OCI-LY1 (cell line): ENCODE measurements around the gene ACTN4.

Experiments
- H2AFZ ChIP-seq: fragments of 200-600 bp; sonication (generic), shearing (Covaris generic); 2 replicates; pipeline ENCODE4 v1.6.0; 2014; ENCODE audit warnings: antibody characterized with exemption, mild to moderate bottlenecking, low read length
- H3F3A ChIP-seq: fragments of 200-600 bp; sonication (generic), shearing (Covaris generic); 2 replicates; pipeline ENCODE4 v1.6.0; 2014; ENCODE audit warnings: mild to moderate bottlenecking, antibody characterized with exemption, low read length, moderate library complexity; ENCODE audit not compliant: insufficient read depth
- H3K27ac ChIP-seq: fragments of 200-600 bp; sonication (generic); 2 replicates; pipeline ENCODE4 v1.5.1; 2014; ENCODE audit warnings: low read length, mixed run types, mild to moderate bottlenecking, low read depth; ENCODE audit not compliant: poor library complexity, severe bottlenecking
- H3K27me3 ChIP-seq: fragments of 200-600 bp; sonication (generic); 2 replicates; pipeline ENCODE4 v1.6.0; 2014; ENCODE audit warnings: antibody characterized with exemption, mild to moderate bottlenecking, low read length, moderate library complexity; ENCODE audit not compliant: insufficient read depth
- H3K36me3 ChIP-seq: fragments of 200-600 bp; sonication (generic); 2 replicates; pipeline ENCODE4 v1.6.1; 2014; ENCODE audit warnings: mild to moderate bottlenecking, antibody characterized with exemption, low read length, moderate library complexity, mixed read lengths; ENCODE audit not compliant: insufficient read depth
- H3K4me1 ChIP-seq: fragments of 200-600 bp; sonication (generic); 2 replicates; pipeline ENCODE4 v1.5.1; 2014; ENCODE audit warnings: mild to moderate bottlenecking, low read length, moderate library complexity; ENCODE audit not compliant: insufficient read depth, severe bottlenecking
- H3K4me2 ChIP-seq: fragments of 200-600 bp; sonication (generic), shearing (Covaris generic); 2 replicates; pipeline ENCODE4 v1.6.1; 2014; ENCODE audit warnings: low read length
- H3K4me3 ChIP-seq: fragments of 200-600 bp; sonication (generic); 2 replicates; pipeline ENCODE4 v1.5.1; 2014; ENCODE audit warnings: low read length, low read depth, mild to moderate bottlenecking, mixed read lengths; ENCODE audit not compliant: poor library complexity, severe bottlenecking
- H3K79me2 ChIP-seq: fragments of 200-600 bp; shearing (Covaris generic); 2 replicates; pipeline ENCODE4 v1.6.1; 2016; ENCODE audit warnings: mixed run types, low read length, mixed read lengths; ENCODE audit not compliant: insufficient read depth
- H3K9ac ChIP-seq: fragments of 200-600 bp; sonication (generic), shearing (Covaris generic); 2 replicates; pipeline ENCODE4 v1.6.1; 2014; ENCODE audit warnings: mild to moderate bottlenecking, low read length, mixed read lengths
- H3K9me2 ChIP-seq: fragments of 200-600 bp; sonication (generic), shearing (Covaris generic); 2 replicates; pipeline ENCODE4 v1.6.1; 2014; ENCODE audit warnings: low read depth, mild to moderate bottlenecking, low read length, mixed read lengths
- H3K9me3 ChIP-seq: fragments of 200-600 bp; shearing (Covaris generic); 2 replicates; pipeline ENCODE4 v1.6.1; 2014; ENCODE audit warnings: low read length, mixed read lengths
- H4K20me1 ChIP-seq: fragments of 200-600 bp; sonication (generic), shearing (Covaris generic); 2 replicates; pipeline ENCODE4 v1.6.0; 2016; ENCODE audit warnings: mild to moderate bottlenecking, low read length; ENCODE audit not compliant: insufficient read depth
- EZH2 ChIP-seq: fragments of 200-600 bp; sonication (generic), shearing (Covaris generic); IDR thresholded peaks from 2 replicates; pipeline ENCODE4 v1.8.0; 2017; ENCODE audit warnings: borderline replicate concordance, mixed run types, mild to moderate bottlenecking, antibody characterized with exemption, low read length, moderate library complexity, mixed read lengths
- TF ChIP-seq, protein P1 (sequence below): fragments of 200-600 bp; sonication (generic), shearing (Covaris generic); IDR thresholded peaks from 2 replicates; pipeline ENCODE4 v1.5.1; 2017; ENCODE audit warnings: mild to moderate bottlenecking, antibody characterized with exemption, low read length, moderate library complexity, mixed read lengths

The ACTN4 gene

DNA sequence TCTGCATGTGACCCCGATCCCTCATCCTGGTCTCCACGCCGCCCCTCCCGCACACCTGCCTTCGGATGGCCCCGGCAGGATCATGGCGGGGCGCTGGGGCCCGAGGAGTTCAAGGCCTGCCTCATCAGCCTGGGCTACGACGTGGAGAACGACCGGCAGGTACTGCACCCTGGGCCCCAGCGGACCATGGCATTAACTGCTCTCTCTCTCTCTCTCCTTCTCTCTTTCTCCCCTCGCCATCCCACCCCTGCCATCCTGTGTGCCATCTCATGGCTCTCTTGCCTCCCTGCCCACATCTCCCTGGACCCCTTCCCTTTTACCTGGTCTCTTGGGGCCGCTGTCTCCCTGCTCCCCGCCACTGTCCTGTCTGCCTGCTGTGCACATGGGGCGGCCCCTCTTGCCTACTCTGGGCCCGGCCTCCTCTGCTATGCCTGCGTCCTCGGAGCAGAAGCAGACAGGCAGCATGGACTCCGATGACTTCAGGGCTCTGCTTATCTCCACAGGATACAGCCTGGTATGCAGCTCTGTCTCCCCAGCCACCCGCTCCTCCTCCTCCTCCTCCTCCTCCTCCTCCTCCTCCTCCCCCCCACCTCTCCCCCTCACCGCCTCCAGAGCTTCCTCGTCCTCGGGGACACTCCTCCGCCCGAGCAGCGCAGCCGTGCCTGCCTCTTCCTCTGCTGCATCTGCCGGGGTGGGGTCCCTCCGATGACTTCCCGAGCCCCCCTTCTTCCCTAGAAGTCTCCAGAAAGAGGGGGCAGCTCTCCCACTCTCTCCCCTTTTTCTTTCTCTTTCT, 80.6 kb downstream of the ACTN4 start:
- Histone ChIP-seq H3K36me3 (peaks cover 69% of the 10 kb centered on the region), H3K9me3 (no peaks in the 10 kb centered on the region), H3K27me3 (no peaks in the 10 kb centered on the region), H2AFZ (no peak overlapping the region), H3K9me2 (no peaks in the 10 kb centered on the region), H3K9ac (no peak overlapping the region), H3K79me2 (no peaks in the 10 kb centered on the region), H3K4me3 (no peak overlapping the region), H3K4me1 (no peaks in the 10 kb centered on the region), H4K20me1 (no peaks in the 10 kb centered on the region), H3K4me2 (no peak overlapping the region), H3F3A (no peaks in the 10 kb centered on the region), H3K27ac (no peak overlapping the region)
- TF ChIP-seq, protein P1, sequence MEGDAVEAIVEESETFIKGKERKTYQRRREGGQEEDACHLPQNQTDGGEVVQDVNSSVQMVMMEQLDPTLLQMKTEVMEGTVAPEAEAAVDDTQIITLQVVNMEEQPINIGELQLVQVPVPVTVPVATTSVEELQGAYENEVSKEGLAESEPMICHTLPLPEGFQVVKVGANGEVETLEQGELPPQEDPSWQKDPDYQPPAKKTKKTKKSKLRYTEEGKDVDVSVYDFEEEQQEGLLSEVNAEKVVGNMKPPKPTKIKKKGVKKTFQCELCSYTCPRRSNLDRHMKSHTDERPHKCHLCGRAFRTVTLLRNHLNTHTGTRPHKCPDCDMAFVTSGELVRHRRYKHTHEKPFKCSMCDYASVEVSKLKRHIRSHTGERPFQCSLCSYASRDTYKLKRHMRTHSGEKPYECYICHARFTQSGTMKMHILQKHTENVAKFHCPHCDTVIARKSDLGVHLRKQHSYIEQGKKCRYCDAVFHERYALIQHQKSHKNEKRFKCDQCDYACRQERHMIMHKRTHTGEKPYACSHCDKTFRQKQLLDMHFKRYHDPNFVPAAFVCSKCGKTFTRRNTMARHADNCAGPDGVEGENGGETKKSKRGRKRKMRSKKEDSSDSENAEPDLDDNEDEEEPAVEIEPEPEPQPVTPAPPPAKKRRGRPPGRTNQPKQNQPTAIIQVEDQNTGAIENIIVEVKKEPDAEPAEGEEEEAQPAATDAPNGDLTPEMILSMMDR: no peak

DNA sequence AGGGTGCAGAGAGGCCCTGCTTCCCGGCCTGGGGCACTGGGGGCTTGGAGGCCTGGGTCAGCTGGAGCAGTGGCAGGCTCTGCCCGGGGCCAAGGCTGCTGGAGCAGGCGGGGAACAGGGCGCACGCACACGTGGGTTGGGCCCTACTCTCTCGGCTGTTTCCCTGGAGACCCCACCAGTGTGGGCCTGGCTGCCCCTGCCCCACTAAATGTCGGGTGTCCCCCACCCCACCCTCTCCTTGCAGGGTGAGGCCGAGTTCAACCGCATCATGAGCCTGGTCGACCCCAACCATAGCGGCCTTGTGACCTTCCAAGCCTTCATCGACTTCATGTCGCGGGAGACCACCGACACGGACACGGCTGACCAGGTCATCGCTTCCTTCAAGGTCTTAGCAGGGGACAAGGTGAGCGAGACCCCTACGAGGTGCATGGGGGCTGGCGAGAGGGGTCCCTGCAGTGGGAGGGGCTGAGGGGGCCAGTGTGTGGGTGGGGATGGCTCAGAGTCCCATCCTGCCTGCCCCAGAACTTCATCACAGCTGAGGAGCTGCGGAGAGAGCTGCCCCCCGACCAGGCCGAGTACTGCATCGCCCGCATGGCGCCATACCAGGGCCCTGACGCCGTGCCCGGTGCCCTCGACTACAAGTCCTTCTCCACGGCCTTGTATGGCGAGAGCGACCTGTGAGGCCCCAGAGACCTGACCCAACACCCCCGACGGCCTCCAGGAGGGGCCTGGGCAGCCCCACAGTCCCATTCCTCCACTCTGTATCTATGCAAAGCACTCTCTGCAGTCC, 81.5 kb downstream of the ACTN4 start:
- no peaks in the 10 kb centered on the region for H3K27me3 ChIP-seq
- H3K4me3 ChIP-seq: no peak overlapping the region
- no peaks in the 10 kb centered on the region for H3F3A ChIP-seq
- peaks cover 60% of the 10 kb centered on the region for H3K36me3 ChIP-seq
- H3K4me2 ChIP-seq: no peak overlapping the region
- H4K20me1 ChIP-seq: no peaks in the 10 kb centered on the region
- TF ChIP-seq EZH2: no peak
- TF ChIP-seq, protein P1: no peak
- no peaks in the 10 kb centered on the region for H3K9me2 ChIP-seq
- no peak overlapping the region for H3K9ac ChIP-seq
- no peak overlapping the region for H2AFZ ChIP-seq
- no peaks in the 10 kb centered on the region for H3K9me3 ChIP-seq
- no peak overlapping the region for H3K27ac ChIP-seq
- peaks cover 2% of the 10 kb centered on the region for H3K4me1 ChIP-seq
- no peaks in the 10 kb centered on the region for H3K79me2 ChIP-seq

DNA sequence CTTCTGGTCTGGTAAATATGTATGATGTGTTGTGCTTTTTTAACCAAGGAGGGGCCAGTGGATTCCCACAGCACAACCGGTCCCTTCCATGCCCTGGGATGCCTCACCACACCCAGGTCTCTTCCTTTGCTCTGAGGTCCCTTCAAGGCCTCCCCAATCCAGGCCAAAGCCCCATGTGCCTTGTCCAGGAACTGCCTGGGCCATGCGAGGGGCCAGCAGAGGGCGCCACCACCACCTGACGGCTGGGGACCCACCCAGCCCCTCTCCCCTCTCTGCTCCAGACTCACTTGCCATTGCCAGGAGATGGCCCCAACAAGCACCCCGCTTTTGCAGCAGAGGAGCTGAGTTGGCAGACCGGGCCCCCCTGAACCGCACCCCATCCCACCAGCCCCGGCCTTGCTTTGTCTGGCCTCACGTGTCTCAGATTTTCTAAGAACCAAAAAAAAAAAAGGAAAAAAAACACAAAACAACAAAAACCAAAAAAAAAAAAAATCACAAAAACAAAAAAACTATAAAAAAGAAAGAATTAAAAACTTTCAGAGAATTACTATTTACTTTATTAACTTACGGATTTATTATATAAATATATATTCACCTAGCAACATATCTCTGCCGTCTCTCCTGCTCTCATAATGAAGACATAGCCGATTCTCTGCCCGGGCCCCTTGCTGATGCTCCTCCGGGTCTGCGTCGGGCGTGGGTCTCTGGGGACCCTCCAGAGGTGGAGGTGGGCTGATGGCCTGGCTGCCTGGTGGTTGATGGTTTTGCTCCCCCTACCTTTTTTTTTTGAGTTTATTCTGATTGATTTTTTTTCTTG, 82.4 kb downstream of the ACTN4 start:
- TF ChIP-seq, protein P1: peak; percentile 90
- TF ChIP-seq EZH2: no peak
- no peaks in the 10 kb centered on the region for H3K27me3 ChIP-seq
- H2AFZ ChIP-seq: no peak overlapping the region
- H3F3A ChIP-seq: no peaks in the 10 kb centered on the region
- no peak overlapping the region for H3K4me2 ChIP-seq
- no peaks in the 10 kb centered on the region for H3K9me2 ChIP-seq
- peaks cover 12% of the 10 kb centered on the region for H3K4me1 ChIP-seq
- no peaks in the 10 kb centered on the region for H3K79me2 ChIP-seq
- H3K36me3 ChIP-seq: peaks cover 51% of the 10 kb centered on the region
- no peaks in the 10 kb centered on the region for H3K9me3 ChIP-seq
- H3K9ac ChIP-seq: no peak overlapping the region
- no peak overlapping the region for H3K4me3 ChIP-seq
- no peak overlapping the region for H3K27ac ChIP-seq
- no peaks in the 10 kb centered on the region for H4K20me1 ChIP-seq
